Endothelial cell of umbilical vein (primary cell): ENCODE data around the gene INPP4B. TPM values are rescaled to one million over a fixed set of nuclear protein-coding genes. Genes with fewer than 3 reads are reported as not detected.

Experiments
- BruUV-seq: library from RNA; stranded (reverse); fragments of 400-500 nt; replicated peaks from 2 replicates; lab custom pipeline; 2021; lab: Mats Ljungman, UMichigan
- CTCF ChIA-PET: fragments of 300-600, 350-600 bp; sonication (Branson Sonifier 250); formaldehyde crosslinking; loops from one replicate; lab custom pipeline; 2021; ENCODE audit warnings: antibody characterized with exemption, inconsistent platforms; lab: Charles Lee
- POLR2A ChIA-PET: fragments of 300-600, 350-600 bp; sonication (Branson Sonifier 250); formaldehyde crosslinking; loops from one replicate; lab custom pipeline; 2021; ENCODE audit warnings: antibody characterized with exemption, inconsistent platforms; lab: Charles Lee
- DNase-seq: peaks from one replicate; pipeline ENCODE4 v3.0.0-alpha.2; 2011; ENCODE audit warnings: low read depth, low spot score
- FAIRE-seq: peaks from 2 replicates; lab custom pipeline; 2011; peaks lifted over from hg19 to GRCh38; lab: Jason Lieb, UNC
- H2AFZ ChIP-seq: 2 replicates; pipeline ENCODE4 v1.6.0; 2012; ENCODE audit warnings: low read depth, low read length, control low read depth, inconsistent platforms
- H3K27ac ChIP-seq: 2 replicates; pipeline ENCODE4 v1.5.1; 2011; ENCODE audit warnings: low read depth, mild to moderate bottlenecking, control low read depth, low read length, moderate library complexity; ENCODE audit not compliant: insufficient read depth
- H3K27me3 ChIP-seq, 2 experiments: 2 replicates each; pipeline versions ENCODE4 v1.6.0 to v1.6.1; 2011; ENCODE audit warnings: low read length in 2 of 2, mixed read lengths in 1 of 2; ENCODE audit not compliant: control insufficient read depth in 2 of 2, insufficient read depth in 2 of 2
- H3K36me3 ChIP-seq, 2 experiments: 2 replicates in 1 of 2; 3 replicates in 1 of 2; pipeline ENCODE4 v1.5.1; 2011; ENCODE audit warnings: low read length in 2 of 2, mild to moderate bottlenecking in 1 of 2, moderate library complexity in 1 of 2; ENCODE audit not compliant: control insufficient read depth in 2 of 2, insufficient read depth in 2 of 2; ENCODE audit errors: extremely low read depth in 1 of 2
- H3K4me1 ChIP-seq: 3 replicates; pipeline ENCODE4 v1.5.1; 2011; ENCODE audit warnings: mild to moderate bottlenecking, low read length; ENCODE audit not compliant: control insufficient read depth, insufficient read depth; ENCODE audit errors: extremely low read depth
- H3K4me2 ChIP-seq: 2 replicates; pipeline ENCODE4 v1.6.1; 2011; ENCODE audit warnings: low read length, control low read depth, mixed read lengths; ENCODE audit not compliant: insufficient read depth
- H3K4me3 ChIP-seq, 3 experiments: fragments of 200-600 bp in 1 of 3; sonication (generic), shearing (Covaris generic) in 1 of 3; replicated peaks in 1 of 3; 2 replicates each; pipeline ENCODE4 v1.5.1; 2011 to 2016; ENCODE audit warnings: control low read depth in 3 of 3, low read length in 3 of 3, mild to moderate bottlenecking in 2 of 3, inconsistent platforms in 1 of 3, low read depth in 1 of 3, moderate library complexity in 1 of 3; ENCODE audit not compliant: insufficient read depth in 1 of 3
- H3K79me2 ChIP-seq: 2 replicates; pipeline ENCODE4 v1.6.0; 2012; ENCODE audit warnings: low read length, inconsistent platforms; ENCODE audit not compliant: control insufficient read depth, insufficient read depth
- H3K9ac ChIP-seq: replicated peaks from 2 replicates; pipeline ENCODE3; 2011; ENCODE audit warnings: low read length, control low read depth; ENCODE audit not compliant: insufficient read depth; ENCODE audit errors: extremely low read depth
- H3K9me1 ChIP-seq: replicated peaks from 3 replicates; pipeline ENCODE4 v1.6.0; 2011; ENCODE audit warnings: mild to moderate bottlenecking, low read length; ENCODE audit not compliant: control insufficient read depth, insufficient read depth; ENCODE audit errors: extremely low read depth
- H3K9me3 ChIP-seq: replicated peaks from 2 replicates; pipeline ENCODE4 v1.5.1; 2012; ENCODE audit warnings: low read length, inconsistent platforms; ENCODE audit not compliant: control insufficient read depth, insufficient read depth
- H4K20me1 ChIP-seq: replicated peaks from 2 replicates; pipeline ENCODE3; 2011; ENCODE audit warnings: mild to moderate bottlenecking, low read length; ENCODE audit not compliant: control insufficient read depth, insufficient read depth; ENCODE audit errors: extremely low read depth
- EZH2 ChIP-seq: IDR thresholded peaks from 2 replicates; pipeline ENCODE4 v1.6.1; 2012; ENCODE audit warnings: borderline replicate concordance, low read depth, mild to moderate bottlenecking, moderate library complexity, low read length, inconsistent platforms; ENCODE audit not compliant: severe bottlenecking
- FOS ChIP-seq: IDR thresholded peaks from 2 replicates; pipeline ENCODE4 v1.6.1; 2011; ENCODE audit warnings: mild to moderate bottlenecking, low read length, moderate library complexity, borderline replicate concordance; ENCODE audit not compliant: insufficient read depth
- GATA2 ChIP-seq: IDR thresholded peaks from 2 replicates; pipeline ENCODE4 v1.7.0; 2011; ENCODE audit warnings: low read depth, mild to moderate bottlenecking, moderate library complexity, mixed read lengths, low read length; ENCODE audit not compliant: insufficient read length, insufficient read depth
- JUN ChIP-seq: IDR thresholded peaks from 2 replicates; pipeline ENCODE4 v1.6.1; 2011; ENCODE audit warnings: borderline replicate concordance, low read depth; ENCODE audit not compliant: insufficient read length, insufficient read depth
- MYC ChIP-seq: IDR thresholded peaks from one replicate; pipeline ENCODE4 v1.6.1; 2011; ENCODE audit warnings: mild to moderate bottlenecking, low read depth, low read length
- POLR2A ChIP-seq: IDR thresholded peaks from 2 replicates; pipeline ENCODE4 v1.6.1; 2012; ENCODE audit warnings: low read depth, mild to moderate bottlenecking, control low read depth, low read length
- POLR2AphosphoS5 ChIP-seq: IDR thresholded peaks from 2 replicates; pipeline ENCODE4 v1.6.1; 2012; ENCODE audit warnings: low read depth, mild to moderate bottlenecking, control low read depth, low read length, moderate library complexity; ENCODE audit not compliant: insufficient read depth
- dilution Hi-C: fragments of 300-500 bp; cut with MboI; formaldehyde crosslinking; loops from one replicate; pipeline ENCODE4 v1.15.0; 2019; ENCODE audit warnings: low sequenced_read_pairs; ENCODE audit not compliant: extremely low pct_ligation_motif_present
- intact Hi-C: fragments of 100-400 bp; cut with micrococcal nuclease; formaldehyde crosslinking; loops from one replicate; pipeline ENCODE4 v1.10.0; 2022
- polyA plus RNA-seq, 4 experiments: library from polyadenylated mRNA; depleted of rRNA in 3 of 4; stranded (reverse) in 3 of 4; unstranded in 1 of 4; fragments of >200 nt; gene quantifications; 2 replicates each; pipeline versions ENCODE4 v1.2.1 to v1.2.3, GENCODE V29; 2011 to 2012; ENCODE audit warnings: missing spikeins in 1 of 4
- total RNA-seq: library from RNA; stranded (reverse); gene quantifications from 2 replicates; pipeline ENCODE4 v1.2.3, GENCODE V29; 2021
- TF ChIP-seq, protein P1 (sequence below), 2 donors: IDR thresholded peaks; 1 replicate in 1 of 2; 2 replicates in 1 of 2; pipeline ENCODE4 v1.5.1; 2011; ENCODE audit warnings: low read length in 2 of 2, mild to moderate bottlenecking in 2 of 2, moderate library complexity in 2 of 2, control low read depth in 1 of 2, inconsistent platforms in 1 of 2, low read depth in 1 of 2; ENCODE audit not compliant: insufficient read depth in 1 of 2; ENCODE audit errors: extremely low read depth in 1 of 2
- TF ChIP-seq, protein P2 (sequence below): IDR thresholded peaks from 2 replicates; pipeline ENCODE4 v1.6.1; 2011; ENCODE audit not compliant: insufficient read depth, insufficient read length

INPP4B gene
- total and polyA plus RNA-seq, 2 donors (not counting 3 experiments of a cell fraction or from before 2014, with no cell fraction given), result 0.41 to 3.1 TPM

DNA sequence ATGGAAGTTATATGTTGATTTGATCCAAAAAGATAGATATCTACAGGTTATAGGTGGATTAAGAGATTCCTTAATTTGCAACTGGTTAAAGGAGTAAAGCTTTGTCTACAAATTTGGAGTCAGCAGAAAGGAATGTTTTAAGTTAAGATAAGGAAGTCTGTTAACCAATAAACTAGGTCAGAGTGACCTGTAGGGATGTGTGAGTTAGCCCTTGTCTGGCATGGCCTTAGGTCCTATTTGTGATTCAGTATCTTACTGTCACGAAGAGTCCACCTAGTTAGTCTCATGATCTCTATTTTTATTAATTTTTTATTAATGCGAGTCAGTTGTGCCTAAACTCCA lies 230.8 kb downstream of the INPP4B start:
- no peaks in the 10 kb centered on the region for H3K9me1 ChIP-seq
- dilution Hi-C loops, result no loop called here
- BruUV-seq, result no TSS peak
- POLR2A ChIA-PET, result no interaction called here
- FAIRE-seq, result no peak
- DNase-seq, result no peak
- intact Hi-C loops, result no loop called here
- H3K27ac ChIP-seq, result no peak overlapping the region
- CTCF ChIA-PET, result no interaction called here
- no peaks in the 10 kb centered on the region for H3K36me3 ChIP-seq
- H2AFZ ChIP-seq, result no peak overlapping the region
- TF ChIP-seq MYC (no peak), EZH2 (no peak), POLR2AphosphoS5 (no peak), POLR2A (no peak), FOS (no peak), JUN (no peak), GATA2 (no peak)
- TF ChIP-seq, protein P1, sequence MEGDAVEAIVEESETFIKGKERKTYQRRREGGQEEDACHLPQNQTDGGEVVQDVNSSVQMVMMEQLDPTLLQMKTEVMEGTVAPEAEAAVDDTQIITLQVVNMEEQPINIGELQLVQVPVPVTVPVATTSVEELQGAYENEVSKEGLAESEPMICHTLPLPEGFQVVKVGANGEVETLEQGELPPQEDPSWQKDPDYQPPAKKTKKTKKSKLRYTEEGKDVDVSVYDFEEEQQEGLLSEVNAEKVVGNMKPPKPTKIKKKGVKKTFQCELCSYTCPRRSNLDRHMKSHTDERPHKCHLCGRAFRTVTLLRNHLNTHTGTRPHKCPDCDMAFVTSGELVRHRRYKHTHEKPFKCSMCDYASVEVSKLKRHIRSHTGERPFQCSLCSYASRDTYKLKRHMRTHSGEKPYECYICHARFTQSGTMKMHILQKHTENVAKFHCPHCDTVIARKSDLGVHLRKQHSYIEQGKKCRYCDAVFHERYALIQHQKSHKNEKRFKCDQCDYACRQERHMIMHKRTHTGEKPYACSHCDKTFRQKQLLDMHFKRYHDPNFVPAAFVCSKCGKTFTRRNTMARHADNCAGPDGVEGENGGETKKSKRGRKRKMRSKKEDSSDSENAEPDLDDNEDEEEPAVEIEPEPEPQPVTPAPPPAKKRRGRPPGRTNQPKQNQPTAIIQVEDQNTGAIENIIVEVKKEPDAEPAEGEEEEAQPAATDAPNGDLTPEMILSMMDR (IDR thresholded peaks at IDR 0.05; ENCODE audit: extremely low read depth in 1 of 2, insufficient read depth in 1 of 2, low read depth in 1 of 2, low read length in 2 of 2), result no peak
- TF ChIP-seq, protein P2, sequence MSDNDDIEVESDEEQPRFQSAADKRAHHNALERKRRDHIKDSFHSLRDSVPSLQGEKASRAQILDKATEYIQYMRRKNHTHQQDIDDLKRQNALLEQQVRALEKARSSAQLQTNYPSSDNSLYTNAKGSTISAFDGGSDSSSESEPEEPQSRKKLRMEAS, result no peak
- no peaks in the 10 kb centered on the region for H3K79me2 ChIP-seq
- H3K4me2 ChIP-seq, result no peak overlapping the region
- no peaks in the 10 kb centered on the region for H3K27me3 ChIP-seq
- no peaks in the 10 kb centered on the region for H3K4me1 ChIP-seq
- no peak overlapping the region for H3K4me3 ChIP-seq
- H4K20me1 ChIP-seq, result no peaks in the 10 kb centered on the region
- no peak overlapping the region for H3K9ac ChIP-seq
- no peaks in the 10 kb centered on the region for H3K9me3 ChIP-seq
